Ishikawa (cell line): ENCODE measurements around the gene ABLIM2.

Experiments used
- CEBPB ChIP-seq: IDR thresholded peaks from 2 replicates; pipeline ENCODE4 v1.6.1; 2012
- CREB1 ChIP-seq: IDR thresholded peaks from 2 replicates; pipeline ENCODE4 v1.6.1; 2012; ENCODE audit warnings: low read depth
- EGR1 ChIP-seq: IDR thresholded peaks from 2 replicates; pipeline ENCODE4 v1.6.1; 2012
- EP300 ChIP-seq: IDR thresholded peaks from 2 replicates; pipeline ENCODE4 v1.6.1; 2012; ENCODE audit warnings: borderline replicate concordance
- FOXM1 ChIP-seq: IDR thresholded peaks from 2 replicates; pipeline ENCODE4 v1.6.1; 2012; ENCODE audit warnings: low read depth, borderline replicate concordance
- NFIC ChIP-seq: IDR thresholded peaks from 2 replicates; pipeline ENCODE4 v1.6.1; 2012
- RAD21 ChIP-seq: IDR thresholded peaks from 2 replicates; pipeline ENCODE4 v1.6.1; 2012; ENCODE audit warnings: low read depth
- TAF1 ChIP-seq: IDR thresholded peaks from 2 replicates; pipeline ENCODE4 v1.6.1; 2012; ENCODE audit warnings: low read depth, mild to moderate bottlenecking
- TCF12 ChIP-seq: IDR thresholded peaks from 2 replicates; pipeline ENCODE4 v1.6.1; 2012; ENCODE audit warnings: low read depth
- TEAD4 ChIP-seq: IDR thresholded peaks from 2 replicates; pipeline ENCODE4 v1.6.1; 2012
- YY1 ChIP-seq: IDR thresholded peaks from 2 replicates; pipeline ENCODE4 v1.6.1; 2012; ENCODE audit warnings: low read depth
- ZBTB7A ChIP-seq: IDR thresholded peaks from 2 replicates; pipeline ENCODE4 v1.6.1; 2012; ENCODE audit warnings: low read depth
- TF ChIP-seq, protein P1 (sequence below): IDR thresholded peaks from 2 replicates; pipeline ENCODE4 v1.6.1; 2012; ENCODE audit warnings: low read depth, mild to moderate bottlenecking
- TF ChIP-seq, protein P2 (sequence below): IDR thresholded peaks from 2 replicates; pipeline ENCODE4 v1.6.1; 2012
- TF ChIP-seq, protein P3 (sequence below): IDR thresholded peaks from 2 replicates; pipeline ENCODE4 v1.6.1; 2012

Gene ABLIM2

DNA sequence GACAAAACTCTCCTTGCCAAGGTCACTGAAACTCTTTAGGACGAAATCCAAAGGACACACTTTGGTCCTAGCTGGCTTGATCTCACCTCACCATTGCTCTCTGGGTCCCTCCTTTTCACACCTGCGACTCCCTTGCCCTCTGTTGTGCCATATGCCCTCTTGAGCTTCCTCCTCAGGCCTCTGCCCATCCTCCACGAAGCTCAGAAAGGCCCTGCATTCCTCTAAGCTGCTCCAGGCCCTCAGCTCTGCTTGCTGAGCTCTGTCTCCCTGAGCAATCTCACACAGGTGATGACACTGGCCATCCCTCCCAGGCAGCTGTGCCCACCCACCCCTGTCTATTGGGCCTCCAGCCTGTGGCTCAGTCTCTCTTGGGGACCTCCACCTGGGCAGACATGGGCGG lies 208.9 kb downstream of the ABLIM2 start:
- no peak for TF ChIP-seq TAF1
- TF ChIP-seq YY1, result no peak
- no peak for TF ChIP-seq RAD21
- no peak for TF ChIP-seq NFIC
- TF ChIP-seq, protein P1, sequence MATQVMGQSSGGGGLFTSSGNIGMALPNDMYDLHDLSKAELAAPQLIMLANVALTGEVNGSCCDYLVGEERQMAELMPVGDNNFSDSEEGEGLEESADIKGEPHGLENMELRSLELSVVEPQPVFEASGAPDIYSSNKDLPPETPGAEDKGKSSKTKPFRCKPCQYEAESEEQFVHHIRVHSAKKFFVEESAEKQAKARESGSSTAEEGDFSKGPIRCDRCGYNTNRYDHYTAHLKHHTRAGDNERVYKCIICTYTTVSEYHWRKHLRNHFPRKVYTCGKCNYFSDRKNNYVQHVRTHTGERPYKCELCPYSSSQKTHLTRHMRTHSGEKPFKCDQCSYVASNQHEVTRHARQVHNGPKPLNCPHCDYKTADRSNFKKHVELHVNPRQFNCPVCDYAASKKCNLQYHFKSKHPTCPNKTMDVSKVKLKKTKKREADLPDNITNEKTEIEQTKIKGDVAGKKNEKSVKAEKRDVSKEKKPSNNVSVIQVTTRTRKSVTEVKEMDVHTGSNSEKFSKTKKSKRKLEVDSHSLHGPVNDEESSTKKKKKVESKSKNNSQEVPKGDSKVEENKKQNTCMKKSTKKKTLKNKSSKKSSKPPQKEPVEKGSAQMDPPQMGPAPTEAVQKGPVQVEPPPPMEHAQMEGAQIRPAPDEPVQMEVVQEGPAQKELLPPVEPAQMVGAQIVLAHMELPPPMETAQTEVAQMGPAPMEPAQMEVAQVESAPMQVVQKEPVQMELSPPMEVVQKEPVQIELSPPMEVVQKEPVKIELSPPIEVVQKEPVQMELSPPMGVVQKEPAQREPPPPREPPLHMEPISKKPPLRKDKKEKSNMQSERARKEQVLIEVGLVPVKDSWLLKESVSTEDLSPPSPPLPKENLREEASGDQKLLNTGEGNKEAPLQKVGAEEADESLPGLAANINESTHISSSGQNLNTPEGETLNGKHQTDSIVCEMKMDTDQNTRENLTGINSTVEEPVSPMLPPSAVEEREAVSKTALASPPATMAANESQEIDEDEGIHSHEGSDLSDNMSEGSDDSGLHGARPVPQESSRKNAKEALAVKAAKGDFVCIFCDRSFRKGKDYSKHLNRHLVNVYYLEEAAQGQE, result no peak
- no peak for TF ChIP-seq ZBTB7A
- TF ChIP-seq CEBPB, result no peak
- TF ChIP-seq, protein P2, sequence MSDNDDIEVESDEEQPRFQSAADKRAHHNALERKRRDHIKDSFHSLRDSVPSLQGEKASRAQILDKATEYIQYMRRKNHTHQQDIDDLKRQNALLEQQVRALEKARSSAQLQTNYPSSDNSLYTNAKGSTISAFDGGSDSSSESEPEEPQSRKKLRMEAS, result no peak
- no peak for TF ChIP-seq TEAD4

DNA sequence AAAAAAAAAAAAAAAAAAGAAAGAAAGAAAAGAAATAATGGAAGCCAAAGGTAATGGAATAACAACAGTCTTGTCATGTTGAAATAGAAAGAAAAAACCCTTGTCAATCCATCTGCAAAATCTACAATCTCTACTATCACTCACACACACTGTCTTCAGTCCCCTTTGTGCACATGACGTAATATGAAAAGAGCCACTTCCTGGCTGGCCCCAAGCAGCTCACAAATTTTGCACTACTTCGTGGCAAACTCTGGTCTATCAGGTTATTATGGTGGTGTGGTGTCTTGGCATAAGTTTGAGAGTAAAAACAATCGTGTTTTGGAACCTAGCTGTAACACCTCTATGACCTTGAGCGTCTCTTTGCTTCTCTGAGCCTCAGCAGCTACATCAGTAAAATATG lies 210.7 kb downstream of the ABLIM2 start:
- TF ChIP-seq, protein P1, result no peak
- TF ChIP-seq EGR1 (no peak), CREB1 (no peak), RAD21 (no peak), ZBTB7A (no peak), NFIC (no peak), YY1 (no peak), FOXM1 (no peak), CEBPB (no peak), TEAD4 (no peak), TCF12 (no peak), TAF1 (no peak), EP300 (no peak)
- TF ChIP-seq, protein P2, result no peak
- TF ChIP-seq, protein P3, sequence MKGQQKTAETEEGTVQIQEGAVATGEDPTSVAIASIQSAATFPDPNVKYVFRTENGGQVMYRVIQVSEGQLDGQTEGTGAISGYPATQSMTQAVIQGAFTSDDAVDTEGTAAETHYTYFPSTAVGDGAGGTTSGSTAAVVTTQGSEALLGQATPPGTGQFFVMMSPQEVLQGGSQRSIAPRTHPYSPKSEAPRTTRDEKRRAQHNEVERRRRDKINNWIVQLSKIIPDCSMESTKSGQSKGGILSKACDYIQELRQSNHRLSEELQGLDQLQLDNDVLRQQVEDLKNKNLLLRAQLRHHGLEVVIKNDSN, result no peak

DNA sequence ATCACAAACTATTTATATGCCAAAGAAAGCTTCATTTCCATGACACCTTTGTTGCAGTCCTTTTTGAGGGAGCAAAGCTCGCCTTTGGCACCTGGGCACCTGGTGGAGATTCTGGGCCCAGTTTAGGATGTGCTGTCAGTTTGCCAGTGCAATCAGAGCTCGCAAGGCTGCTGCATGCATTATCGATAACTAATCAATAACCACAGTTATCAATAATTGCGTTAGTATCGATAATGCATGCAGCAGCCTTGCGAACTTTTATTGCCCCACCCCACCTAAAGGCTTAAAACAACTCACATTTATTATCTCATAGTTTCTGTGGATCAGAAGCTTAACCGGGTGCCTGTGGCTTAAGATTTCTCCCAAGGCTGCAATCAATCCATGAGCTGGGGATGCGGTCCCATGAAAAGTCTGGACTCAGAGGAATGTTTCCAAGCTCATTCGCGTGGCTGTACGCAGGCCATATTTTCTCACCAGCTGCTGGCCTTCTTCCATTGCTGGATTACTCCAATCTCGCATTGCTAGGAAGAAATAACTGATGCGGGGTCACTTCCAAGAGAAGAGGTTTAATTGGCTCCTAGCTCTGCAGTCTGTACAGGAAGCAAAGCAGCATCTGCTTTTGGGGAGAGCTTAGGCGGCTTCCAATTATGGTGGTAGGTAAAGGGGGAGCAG lies 212.8 kb downstream of the ABLIM2 start:
- TF ChIP-seq TAF1, result no peak
- no peak for TF ChIP-seq EGR1
- no peak for TF ChIP-seq CEBPB
- TF ChIP-seq, protein P3, result no peak
- TF ChIP-seq NFIC, result no peak
- no peak for TF ChIP-seq CREB1
- TF ChIP-seq TCF12, result no peak
- no peak for TF ChIP-seq YY1
- TF ChIP-seq EP300, result no peak

DNA sequence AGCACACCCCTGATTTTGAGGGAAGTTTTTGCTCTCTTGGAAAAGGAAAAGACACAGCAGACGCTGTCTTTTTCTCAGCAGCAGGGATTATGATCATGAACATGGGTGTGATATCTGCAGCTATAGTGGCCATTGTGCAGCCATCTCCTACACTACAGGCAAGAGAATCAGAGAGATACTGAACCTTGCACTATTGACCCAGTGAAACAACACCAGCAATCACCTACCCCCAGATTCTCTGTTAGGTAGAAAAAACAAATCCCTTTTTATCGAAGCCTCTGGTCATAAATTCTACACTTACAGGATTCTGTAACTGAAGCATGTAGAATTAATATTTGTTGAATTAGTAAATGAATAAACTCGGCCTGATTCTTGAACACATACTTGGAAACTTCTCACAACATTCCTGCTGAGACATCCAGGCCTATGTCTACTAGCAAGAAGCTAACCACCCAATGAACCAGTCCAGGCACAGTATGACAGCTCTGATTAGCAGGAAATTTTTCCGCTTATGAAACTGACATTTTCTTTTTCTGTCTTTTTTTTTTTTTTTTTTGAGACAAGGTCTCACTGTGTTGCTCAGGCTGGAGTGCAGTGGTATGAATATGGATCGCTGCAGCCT lies 213.9 kb downstream of the ABLIM2 start:
- TF ChIP-seq CEBPB (no peak), TEAD4 (no peak), YY1 (no peak), CREB1 (no peak), RAD21 (no peak), TCF12 (no peak), EGR1 (no peak), NFIC (no peak)
- TF ChIP-seq, protein P2, result no peak
- TF ChIP-seq, protein P1, result no peak
